SU-DHL-6 (cell line): ENCODE results near the gene H2BW2.
"Not testable (repeated sequence)": the region's sequence is repeated elsewhere in the genome, so short reads cannot be mapped to it uniquely, and the experiment has no call there.

ENCODE experiments used
- CTCF ChIP-seq: fragments of 200-600 bp; sonication (generic); IDR thresholded peaks from one replicate; pipeline ENCODE4 v1.5.1; 2017; ENCODE audit warnings: antibody characterized with exemption, mild to moderate bottlenecking, low read length, moderate library complexity; ENCODE audit not compliant: insufficient read depth, poor library complexity, severe bottlenecking
- EZH2phosphoT487 ChIP-seq: fragments of 200-600 bp; sonication (generic), shearing (Covaris generic); conservative IDR thresholded peaks from 2 replicates; pipeline ENCODE4 v1.6.1; 2018; ENCODE audit warnings: mild to moderate bottlenecking, antibody characterized with exemption, low read length, moderate library complexity, mixed read lengths

DNA sequence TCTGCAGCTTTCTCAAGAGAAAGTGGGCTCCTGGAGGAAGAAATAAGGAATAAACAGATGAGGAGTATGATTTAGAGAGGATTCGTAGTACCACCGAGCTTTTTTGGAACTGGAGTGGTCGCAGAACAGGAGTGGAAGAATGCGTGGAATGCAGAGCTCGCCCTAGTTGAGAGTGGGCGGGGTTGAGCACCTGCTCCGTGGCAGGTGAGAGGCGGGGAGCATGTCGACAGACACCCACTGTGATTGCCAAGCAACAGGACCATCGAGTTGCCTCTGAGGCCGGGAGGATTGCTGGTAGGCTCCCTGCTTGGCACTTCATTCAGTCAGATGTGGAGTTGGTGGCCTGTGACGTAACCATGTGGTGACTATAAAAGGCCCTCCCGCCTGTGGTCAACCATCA lies 15.2 kb downstream of the H2BW2 start:
- not testable (repeated sequence) for TF ChIP-seq EZH2phosphoT487, CTCF
